GM13976 (cell line): ENCODE results near the gene HES1.
"Not testable (repeated sequence)": the region's sequence is repeated elsewhere in the genome, so short reads cannot be mapped to it uniquely, and the experiment has no call there.

Experiments used
- DNase-seq: peaks from one replicate; pipeline ENCODE4 v3.0.0; 2012; ENCODE audit warnings: low spot score
- in situ Hi-C: fragments of 300-500 bp; cut with MboI; formaldehyde crosslinking; loops from one replicate; pipeline ENCODE4 v1.12.0; 2022; ENCODE audit warnings: low sequenced_read_pairs, mixed read lengths, inconsistent platforms; ENCODE audit not compliant: unreplicated experiment
- TF ChIP-seq, protein P1 (sequence below): IDR thresholded peaks from 2 replicates; pipeline ENCODE4 v1.5.1; 2012; ENCODE audit warnings: borderline replicate concordance, mild to moderate bottlenecking; ENCODE audit not compliant: insufficient read depth; ENCODE audit errors: extremely low read depth, missing control alignments, control extremely low read depth

The HES1 gene

GRCh38 chr3:194147679-194148078, 11.7 kb downstream of the HES1 start:
- in situ Hi-C loops, result loop anchor here (25.0 kb wide), 1 partner anchor 360 kb away; no protein-coding TSS in a partner anchor
- TF ChIP-seq, protein P1, sequence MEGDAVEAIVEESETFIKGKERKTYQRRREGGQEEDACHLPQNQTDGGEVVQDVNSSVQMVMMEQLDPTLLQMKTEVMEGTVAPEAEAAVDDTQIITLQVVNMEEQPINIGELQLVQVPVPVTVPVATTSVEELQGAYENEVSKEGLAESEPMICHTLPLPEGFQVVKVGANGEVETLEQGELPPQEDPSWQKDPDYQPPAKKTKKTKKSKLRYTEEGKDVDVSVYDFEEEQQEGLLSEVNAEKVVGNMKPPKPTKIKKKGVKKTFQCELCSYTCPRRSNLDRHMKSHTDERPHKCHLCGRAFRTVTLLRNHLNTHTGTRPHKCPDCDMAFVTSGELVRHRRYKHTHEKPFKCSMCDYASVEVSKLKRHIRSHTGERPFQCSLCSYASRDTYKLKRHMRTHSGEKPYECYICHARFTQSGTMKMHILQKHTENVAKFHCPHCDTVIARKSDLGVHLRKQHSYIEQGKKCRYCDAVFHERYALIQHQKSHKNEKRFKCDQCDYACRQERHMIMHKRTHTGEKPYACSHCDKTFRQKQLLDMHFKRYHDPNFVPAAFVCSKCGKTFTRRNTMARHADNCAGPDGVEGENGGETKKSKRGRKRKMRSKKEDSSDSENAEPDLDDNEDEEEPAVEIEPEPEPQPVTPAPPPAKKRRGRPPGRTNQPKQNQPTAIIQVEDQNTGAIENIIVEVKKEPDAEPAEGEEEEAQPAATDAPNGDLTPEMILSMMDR, result no peak

GRCh38 chr3:194148383-194148782, 12.4 kb downstream of the HES1 start:
- in situ Hi-C loops, result loop anchor here (25.0 kb wide), 1 partner anchor 361 kb away; no protein-coding TSS in a partner anchor
- TF ChIP-seq, protein P1, result no peak
- DNase-seq, result no peak

More at GRCh38 chr3:194147679-194148078, 11.7 kb downstream of the HES1 start:
- DNase-seq, result no peak

- TF ChIP-seq, protein P1, result no peak
- in situ Hi-C loops, result no loop called here
- DNase-seq, result no peak
Measured at GRCh38 chr3:194150252-194150934, 14.4 kb downstream of the HES1 start.

DNA sequence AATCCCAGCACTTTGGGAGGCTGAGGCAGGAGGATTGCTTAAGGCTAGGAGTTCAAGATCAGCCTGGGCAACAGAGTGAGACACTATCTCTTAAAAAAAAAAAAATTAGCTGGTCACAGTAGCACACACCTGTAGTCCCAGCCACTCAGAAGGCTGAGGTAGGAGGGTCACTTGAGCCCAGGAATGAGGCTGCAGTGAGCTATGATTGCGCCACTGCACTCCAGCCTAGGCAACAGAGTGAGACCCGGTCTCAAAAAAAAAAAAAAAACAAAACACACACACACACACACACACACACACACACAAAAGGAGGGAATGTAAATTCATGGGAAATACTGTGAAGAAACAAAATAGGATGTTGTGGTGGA, 15.0 kb downstream of the HES1 start:
- DNase-seq, in situ Hi-C loops: not testable (repeated sequence)

DNA sequence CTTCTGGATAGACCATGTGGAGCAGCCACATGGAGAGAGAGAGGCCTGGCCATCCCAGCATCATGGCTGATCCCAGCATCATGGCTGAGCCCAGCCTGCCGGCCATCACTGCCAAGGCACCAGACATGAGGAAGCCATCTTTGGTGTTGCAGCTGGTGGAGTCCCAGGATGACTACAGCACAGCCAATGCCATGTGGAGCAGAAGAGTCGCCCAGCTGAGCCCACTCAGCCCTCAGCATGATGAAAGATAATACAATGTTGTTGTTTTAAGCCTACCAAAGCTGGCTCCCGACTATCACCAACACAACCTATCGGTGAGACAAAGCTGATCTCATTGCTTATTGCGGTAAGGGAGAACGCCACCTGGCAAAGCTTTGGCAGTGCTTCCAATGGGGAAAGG, 18.4 kb downstream of the HES1 start:
- TF ChIP-seq, protein P1, result no peak
- no peak for DNase-seq
- in situ Hi-C loops, result no loop called here

GRCh38 chr3:194156095-194156494, 20.1 kb downstream of the HES1 start:
- in situ Hi-C loops, result no loop called here
- TF ChIP-seq, protein P1, result no peak

GRCh38 chr3:194158942-194159439, 23.0 kb downstream of the HES1 start:
- DNase-seq, result no peak
- TF ChIP-seq, protein P1, result no peak
- in situ Hi-C loops, result no loop called here

More at GRCh38 chr3:194156095-194156494, 20.1 kb downstream of the HES1 start:
- DNase-seq, result no peak
